HG03135 (cell line): Measurements from ENCODE around the gene AOAH.
"Not testable (repeated sequence)": the region's sequence is repeated elsewhere in the genome, so short reads cannot be mapped to it uniquely, and the experiment has no call there.

ENCODE experiments used
- ATAC-seq: cut with Tn5 transposase; IDR thresholded peaks from one replicate; pipeline ENCODE4 v1.9.1; 2021; ENCODE audit warnings: mild to moderate bottlenecking, moderate library complexity; ENCODE audit not compliant: unreplicated experiment

Gene AOAH

GRCh38 chr7:36707465-36707864 lies 16.8 kb downstream of the AOAH start:
- no peak for ATAC-seq

GRCh38 chr7:36703860-36704259 lies 20.4 kb downstream of the AOAH start:
- not testable (repeated sequence) for ATAC-seq

- no peak for ATAC-seq
Observed at GRCh38 chr7:36692456-36692855, 31.8 kb downstream of the AOAH start.

- ATAC-seq: no peak
Observed at GRCh38 chr7:36691983-36692382, 32.3 kb downstream of the AOAH start.

GRCh38 chr7:36690514-36691187 lies 33.6 kb downstream of the AOAH start:
- no peak for ATAC-seq

- ATAC-seq: no peak
Observed at GRCh38 chr7:36690041-36690440, 34.3 kb downstream of the AOAH start.

GRCh38 chr7:36686499-36686898 lies 37.8 kb downstream of the AOAH start:
- ATAC-seq: no peak

- ATAC-seq: no peak
Observed at GRCh38 chr7:36684954-36685353, 39.3 kb downstream of the AOAH start.

- no peak for ATAC-seq
Observed at GRCh38 chr7:36683695-36684357, 40.5 kb downstream of the AOAH start.

GRCh38 chr7:36683111-36683510 lies 41.2 kb downstream of the AOAH start:
- ATAC-seq: no peak

- no peak for ATAC-seq
Observed at GRCh38 chr7:36682102-36682501, 42.2 kb downstream of the AOAH start.

- no peak for ATAC-seq
Observed at GRCh38 chr7:36677769-36678437, 46.4 kb downstream of the AOAH start.

- ATAC-seq: no peak
Observed at GRCh38 chr7:36673703-36674102, 50.6 kb downstream of the AOAH start.

GRCh38 chr7:36671432-36671829 lies 52.9 kb downstream of the AOAH start:
- ATAC-seq: no peak

GRCh38 chr7:36670585-36671431 lies 53.5 kb downstream of the AOAH start:
- ATAC-seq: no peak

GRCh38 chr7:36668750-36669149 lies 55.5 kb downstream of the AOAH start:
- no peak for ATAC-seq

- no peak for ATAC-seq
Observed at GRCh38 chr7:36668080-36668479, 56.2 kb downstream of the AOAH start.

GRCh38 chr7:36667007-36667745 lies 57.1 kb downstream of the AOAH start:
- no peak for ATAC-seq

GRCh38 chr7:36663481-36663880 lies 60.8 kb downstream of the AOAH start:
- no peak for ATAC-seq

GRCh38 chr7:36661135-36661840 lies 63.0 kb downstream of the AOAH start:
- no peak for ATAC-seq
